ENCODE measurements around the gene THADA. TPM values are rescaled to one million over a fixed set of nuclear protein-coding genes. Genes with fewer than 3 reads are reported as not detected.
A peak's percentile ranks its signal among the peaks of the same experiment; 100 is the strongest.

THADA gene
- total RNA-seq, 1 donor: 39.4 TPM

- Histone ChIP-seq H4K20me1 (ENCODE audit: insufficient read depth, low read length) (peaks cover 2% of the 10 kb centered on the region), H3K4me3 (ENCODE audit: insufficient read depth, low read length) (no peak overlapping the region), H3K36me3 (ENCODE audit: insufficient read depth, low read length) (peaks cover 2% of the 10 kb centered on the region), H3K4me2 (ENCODE audit: insufficient read depth, low read length) (peak overlapping the region; percentile 51), H3K4me1 (ENCODE audit: insufficient read depth, low read length) (peaks cover 37% of the 10 kb centered on the region), H3K79me2 (ENCODE audit: insufficient read depth, low read length) (no peaks in the 10 kb centered on the region), H2AFZ (ENCODE audit: low read length) (no peak overlapping the region), H3K9me3 (ENCODE audit: low read depth, low read length) (no peaks in the 10 kb centered on the region), H3K27me3 (ENCODE audit: insufficient read depth, low read length) (no peaks in the 10 kb centered on the region), H3K27ac (ENCODE audit: low read depth, low read length) (no peak overlapping the region)
- DNase-seq (ENCODE audit: insufficient read length, low spot score, missing footprints): no peak
- no peak for TF ChIP-seq CTCF (IDR thresholded peaks at IDR 0.05; ENCODE audit: extremely low read depth, low read depth, low read length)
Observed at GRCh38 chr2:43345872-43346271, 250.0 kb downstream of the THADA start.

- no peaks in the 10 kb centered on the region for H3K79me2 ChIP-seq (ENCODE audit: insufficient read depth, low read length)
- TF ChIP-seq CTCF (IDR thresholded peaks at IDR 0.05; ENCODE audit: extremely low read depth, low read depth, low read length): no peak
- H3K27ac ChIP-seq (ENCODE audit: low read depth, low read length): no peak overlapping the region
- H2AFZ ChIP-seq (ENCODE audit: low read length): no peak overlapping the region
- H3K4me2 ChIP-seq (ENCODE audit: insufficient read depth, low read length): peak overlapping the region; percentile 51
- peaks cover 41% of the 10 kb centered on the region for H3K4me1 ChIP-seq (ENCODE audit: insufficient read depth, low read length)
- DNase-seq (ENCODE audit: insufficient read length, low spot score, missing footprints): no peak
- peaks cover 6% of the 10 kb centered on the region for H4K20me1 ChIP-seq (ENCODE audit: insufficient read depth, low read length)
- peak overlapping the region; percentile 11 for H3K4me3 ChIP-seq (ENCODE audit: insufficient read depth, low read length)
- no peaks in the 10 kb centered on the region for H3K9me3 ChIP-seq (ENCODE audit: low read depth, low read length)
- no peaks in the 10 kb centered on the region for H3K27me3 ChIP-seq (ENCODE audit: insufficient read depth, low read length)
- H3K36me3 ChIP-seq (ENCODE audit: insufficient read depth, low read length): peaks cover 2% of the 10 kb centered on the region
Observed at GRCh38 chr2:43345391-43345813, 250.4 kb downstream of the THADA start.

- H3K4me2 ChIP-seq (ENCODE audit: insufficient read depth, low read length): peak overlapping the region; percentile 51
- H3K4me3 ChIP-seq (ENCODE audit: insufficient read depth, low read length): peak overlapping the region; percentile 11
- no peak overlapping the region for H2AFZ ChIP-seq (ENCODE audit: low read length)
- peaks cover 46% of the 10 kb centered on the region for H3K4me1 ChIP-seq (ENCODE audit: insufficient read depth, low read length)
- peak overlapping the region; percentile 35 for H3K27ac ChIP-seq (ENCODE audit: low read depth, low read length)
- H3K9me3 ChIP-seq (ENCODE audit: low read depth, low read length): no peaks in the 10 kb centered on the region
- peaks cover 2% of the 10 kb centered on the region for H3K36me3 ChIP-seq (ENCODE audit: insufficient read depth, low read length)
- no peak for TF ChIP-seq CTCF (IDR thresholded peaks at IDR 0.05; ENCODE audit: extremely low read depth, low read depth, low read length)
- no peaks in the 10 kb centered on the region for H3K79me2 ChIP-seq (ENCODE audit: insufficient read depth, low read length)
- H4K20me1 ChIP-seq (ENCODE audit: insufficient read depth, low read length): peaks cover 7% of the 10 kb centered on the region
- no peaks in the 10 kb centered on the region for H3K27me3 ChIP-seq (ENCODE audit: insufficient read depth, low read length)
- no peak for DNase-seq (ENCODE audit: insufficient read length, low spot score, missing footprints)
Observed at GRCh38 chr2:43344868-43345373, 250.9 kb downstream of the THADA start.

- peak overlapping the region; percentile 51 for H3K4me2 ChIP-seq (ENCODE audit: insufficient read depth, low read length)
- peaks cover 48% of the 10 kb centered on the region for H3K4me1 ChIP-seq (ENCODE audit: insufficient read depth, low read length)
- peaks cover 2% of the 10 kb centered on the region for H3K36me3 ChIP-seq (ENCODE audit: insufficient read depth, low read length)
- peak overlapping the region; percentile 35 for H3K27ac ChIP-seq (ENCODE audit: low read depth, low read length)
- H3K79me2 ChIP-seq (ENCODE audit: insufficient read depth, low read length): no peaks in the 10 kb centered on the region
- no peak for TF ChIP-seq CTCF (IDR thresholded peaks at IDR 0.05; ENCODE audit: extremely low read depth, low read depth, low read length)
- H4K20me1 ChIP-seq (ENCODE audit: insufficient read depth, low read length): peaks cover 7% of the 10 kb centered on the region
- H3K9me3 ChIP-seq (ENCODE audit: low read depth, low read length): no peaks in the 10 kb centered on the region
- H3K27me3 ChIP-seq (ENCODE audit: insufficient read depth, low read length): no peaks in the 10 kb centered on the region
- no peak overlapping the region for H3K4me3 ChIP-seq (ENCODE audit: insufficient read depth, low read length)
- peak; percentile 90 for DNase-seq (ENCODE audit: insufficient read length, low spot score, missing footprints)
- peak overlapping the region; percentile 1 for H2AFZ ChIP-seq (ENCODE audit: low read length)
Observed at GRCh38 chr2:43343573-43344304, 252.1 kb downstream of the THADA start.

Measured in osteoblast (primary cell).